GM19023 (cell line): ENCODE data around the gene NIPAL4.
"Not testable (repeated sequence)": the region's sequence is repeated elsewhere in the genome, so short reads cannot be mapped to it uniquely, and the experiment has no call there.

Source experiments
- ATAC-seq: cut with Tn5 transposase; IDR thresholded peaks from one replicate; pipeline ENCODE4 v1.9.1; 2021; ENCODE audit warnings: mild to moderate bottlenecking, moderate library complexity; ENCODE audit not compliant: unreplicated experiment

The NIPAL4 gene

GRCh38 chr5:157459715-157460599 lies at the start of gene NIPAL4:
Gene NIPAL4 (plus strand): TSS chr5:157460213. CDS start chr5:157460321, 108 bp downstream.
- ATAC-seq, result no peak

DNA sequence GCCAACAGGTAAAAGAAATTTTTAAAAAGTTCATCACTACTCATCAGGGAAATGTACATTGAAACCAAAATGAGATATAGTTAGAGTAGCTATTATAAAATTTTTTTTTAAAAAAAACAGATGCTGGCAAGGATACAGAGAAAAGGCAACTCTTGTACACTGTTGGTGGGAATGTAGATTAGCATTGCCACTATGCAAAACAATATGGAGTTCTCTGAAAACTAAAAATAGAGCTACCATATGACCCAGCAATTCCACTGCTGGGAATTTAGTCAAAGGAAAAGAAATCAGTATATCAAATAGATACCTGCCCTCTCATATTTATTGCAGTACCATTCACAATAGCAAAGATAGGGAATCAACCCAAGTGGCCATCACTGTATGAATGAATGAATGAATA lies 44.2 kb upstream of the NIPAL4 start:
- no peak for ATAC-seq

GRCh38 chr5:157419521-157419920 lies 40.5 kb upstream of the NIPAL4 start:
- ATAC-seq, result not testable (repeated sequence)

- ATAC-seq, result not testable (repeated sequence)
Measured at GRCh38 chr5:157429920-157430319, 30.1 kb upstream of the NIPAL4 start.

GRCh38 chr5:157431544-157432200 lies 28.3 kb upstream of the NIPAL4 start:
- ATAC-seq, result no peak

DNA sequence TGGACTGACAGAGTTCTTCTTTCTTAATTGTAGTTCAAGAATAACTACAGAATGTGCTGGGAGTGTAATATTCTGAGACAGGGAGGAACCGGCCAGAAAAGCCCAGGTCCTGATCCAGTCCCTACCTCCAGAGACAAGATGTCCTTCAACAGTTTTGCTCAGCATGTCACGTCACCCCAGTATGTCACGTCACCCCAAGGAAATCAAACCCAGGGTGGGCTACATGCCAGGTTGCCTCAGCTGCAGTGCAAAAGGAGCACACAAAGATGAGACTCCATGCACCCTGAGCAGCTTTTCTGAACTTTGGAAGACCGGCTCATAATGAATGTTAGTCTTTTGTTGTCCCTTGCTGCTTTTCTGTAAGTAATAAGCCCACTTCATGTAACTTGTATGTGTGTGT lies 25.9 kb upstream of the NIPAL4 start:
- no peak for ATAC-seq

DNA sequence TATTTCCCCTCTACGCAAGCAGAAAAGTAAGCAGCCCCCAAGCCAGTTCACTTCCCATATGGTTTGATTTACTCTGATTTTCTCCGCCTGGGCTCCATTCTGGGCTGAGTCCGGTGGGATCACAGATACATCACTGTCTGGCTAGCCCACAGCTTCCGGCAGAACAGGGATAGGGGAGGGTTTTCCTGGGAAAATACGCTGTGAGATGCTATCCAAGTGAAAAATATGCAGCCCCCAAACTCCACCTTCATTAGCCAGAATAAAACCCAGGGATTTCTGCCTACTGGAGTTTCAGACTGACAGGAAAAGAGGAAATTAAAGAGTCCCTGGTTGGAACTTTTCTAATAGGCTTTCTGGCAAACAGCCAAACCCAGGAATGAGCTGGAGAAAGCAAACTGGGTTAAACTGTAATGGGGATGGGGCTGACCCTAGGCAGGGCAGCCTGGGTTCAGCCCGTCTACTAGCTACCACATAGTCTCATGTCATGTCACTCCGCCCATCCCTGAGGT lies 16.9 kb upstream of the NIPAL4 start:
- ATAC-seq, result no peak

DNA sequence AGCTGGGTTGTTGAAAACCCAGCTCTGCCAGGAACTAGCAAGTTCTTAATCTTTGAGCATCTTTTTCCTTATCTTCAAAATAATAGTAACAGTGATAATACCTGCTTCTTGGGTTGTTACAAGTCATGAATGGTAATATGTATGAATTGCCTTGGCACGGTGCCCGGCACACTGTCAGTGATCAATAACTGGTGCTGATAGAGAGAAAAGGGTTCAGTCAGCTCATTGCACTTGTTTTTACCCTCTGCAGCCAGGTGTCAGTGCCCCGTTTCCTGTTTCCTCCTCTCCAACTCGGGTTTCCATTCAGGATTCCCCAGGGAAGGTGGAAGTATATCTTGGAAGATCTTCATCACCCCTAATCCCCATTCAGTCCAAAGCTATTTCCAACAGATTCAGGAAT lies 15.8 kb upstream of the NIPAL4 start:
- no peak for ATAC-seq

GRCh38 chr5:157445745-157446411 lies 14.1 kb upstream of the NIPAL4 start:
- ATAC-seq, result no peak

- no peak for ATAC-seq
Measured at GRCh38 chr5:157446412-157446935, 13.5 kb upstream of the NIPAL4 start.

DNA sequence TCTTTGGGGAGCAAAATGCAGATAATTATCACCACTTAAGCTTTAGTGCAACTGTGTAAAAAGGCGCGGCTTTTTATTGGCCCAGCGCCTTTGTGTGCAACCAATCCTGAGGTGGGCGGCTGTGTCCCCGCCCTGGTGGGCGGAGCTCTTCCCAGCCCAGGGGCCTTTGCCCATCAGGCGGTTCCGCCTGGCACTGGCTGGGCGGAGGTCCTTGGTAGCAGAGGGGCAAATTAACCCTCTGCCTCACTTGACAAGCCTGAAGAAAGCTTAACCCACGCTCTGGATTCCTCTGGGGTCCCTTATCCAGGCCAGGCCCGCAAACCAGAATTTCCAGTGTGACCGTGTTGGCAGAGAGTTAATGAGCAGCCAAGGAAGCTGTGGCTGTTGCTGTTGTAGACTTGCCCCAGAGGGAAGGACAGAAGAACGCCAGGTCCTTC lies 12.8 kb upstream of the NIPAL4 start:
- no peak for ATAC-seq

DNA sequence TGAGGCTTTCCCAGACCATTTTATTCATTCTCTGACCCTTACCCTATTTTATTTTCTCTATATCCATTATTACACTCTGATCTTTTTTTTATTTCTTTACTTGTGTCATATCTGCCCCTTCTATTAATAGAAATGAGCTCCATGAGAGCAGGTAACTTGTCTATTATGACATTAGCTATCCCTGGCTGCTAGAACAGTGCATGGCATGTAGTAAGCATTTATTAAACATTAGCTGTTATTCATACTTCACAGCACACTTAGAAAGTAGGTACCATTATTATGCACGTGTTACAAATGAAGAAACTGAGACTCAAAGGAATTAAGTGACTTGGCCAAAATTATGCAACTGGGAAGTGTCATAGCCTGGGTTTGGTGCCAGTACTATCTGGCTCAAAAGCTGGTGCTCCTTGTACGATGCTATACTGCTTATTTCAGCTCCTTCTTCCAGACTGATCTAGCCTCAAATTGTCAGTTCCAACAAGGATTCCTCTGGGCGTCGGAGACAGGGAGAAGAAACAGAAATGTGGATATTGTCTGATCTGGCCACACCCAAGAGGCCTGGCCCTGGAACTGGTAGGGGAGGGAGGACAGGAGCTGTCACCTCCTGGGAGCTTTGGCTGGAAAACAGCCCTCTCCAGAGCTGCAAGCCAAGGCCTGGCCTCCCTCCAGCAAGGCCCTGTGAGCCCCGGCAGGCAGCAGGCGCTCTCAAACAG lies 10.8 kb upstream of the NIPAL4 start:
- ATAC-seq, result no peak

GRCh38 chr5:157450024-157450423 lies 10.0 kb upstream of the NIPAL4 start:
- no peak for ATAC-seq

DNA sequence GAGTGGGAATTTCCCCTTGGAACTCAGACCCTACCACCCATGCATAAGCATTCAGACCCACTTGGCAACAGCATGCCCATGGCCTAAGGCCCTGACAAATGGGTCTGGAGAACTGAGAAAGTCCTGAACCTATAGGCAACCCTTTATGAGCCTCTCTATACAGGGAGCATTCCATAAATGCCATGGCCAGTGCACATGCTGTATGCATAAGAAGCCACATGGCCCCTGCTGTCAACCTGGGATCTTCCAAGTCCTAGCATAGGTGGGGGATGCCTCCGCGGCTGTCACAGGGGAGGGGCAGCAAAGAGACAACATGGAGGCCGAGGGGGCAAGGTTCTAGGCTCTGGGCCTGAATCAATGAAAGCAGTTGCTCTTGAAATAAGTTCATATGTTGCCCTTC lies 8.2 kb upstream of the NIPAL4 start:
- no peak for ATAC-seq

DNA sequence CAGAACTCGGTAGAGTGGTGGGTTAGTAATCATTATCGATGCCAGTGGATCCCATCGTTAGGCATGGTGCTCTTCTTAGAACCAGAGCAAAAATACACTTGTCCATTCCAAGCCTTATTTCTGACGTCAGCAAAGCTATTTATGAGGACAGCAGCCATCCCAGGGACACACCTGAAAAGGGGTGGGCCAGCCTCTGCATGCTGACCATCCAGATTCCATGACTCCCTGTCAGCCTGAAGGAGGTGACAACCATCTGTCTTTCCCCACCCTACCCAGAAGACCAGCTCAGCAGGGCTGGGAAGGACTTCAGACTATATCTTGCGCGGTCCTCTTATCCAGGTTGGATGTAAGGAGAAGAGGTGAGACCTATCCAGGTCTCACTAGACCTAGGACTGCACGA lies 5.7 kb upstream of the NIPAL4 start:
- no peak for ATAC-seq

DNA sequence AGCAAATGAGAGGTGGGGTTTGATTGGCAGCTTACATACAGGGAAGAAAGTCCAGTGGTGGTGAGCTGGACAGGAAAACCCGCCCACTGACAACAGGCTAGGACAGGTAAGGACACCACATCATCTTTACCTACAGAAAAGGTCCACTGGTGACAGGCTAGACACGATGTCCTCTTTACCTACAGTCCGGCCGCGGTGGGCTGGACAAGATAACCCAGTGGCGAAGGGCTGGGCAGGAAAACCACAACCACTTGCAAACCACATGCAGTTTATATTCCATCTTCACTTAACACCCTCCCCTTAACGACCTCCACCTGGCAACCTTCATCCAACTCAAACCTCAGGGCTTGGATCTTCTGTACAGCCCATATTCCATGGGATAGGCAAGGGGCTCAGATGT lies 5.0 kb upstream of the NIPAL4 start:
- ATAC-seq, result no peak

DNA sequence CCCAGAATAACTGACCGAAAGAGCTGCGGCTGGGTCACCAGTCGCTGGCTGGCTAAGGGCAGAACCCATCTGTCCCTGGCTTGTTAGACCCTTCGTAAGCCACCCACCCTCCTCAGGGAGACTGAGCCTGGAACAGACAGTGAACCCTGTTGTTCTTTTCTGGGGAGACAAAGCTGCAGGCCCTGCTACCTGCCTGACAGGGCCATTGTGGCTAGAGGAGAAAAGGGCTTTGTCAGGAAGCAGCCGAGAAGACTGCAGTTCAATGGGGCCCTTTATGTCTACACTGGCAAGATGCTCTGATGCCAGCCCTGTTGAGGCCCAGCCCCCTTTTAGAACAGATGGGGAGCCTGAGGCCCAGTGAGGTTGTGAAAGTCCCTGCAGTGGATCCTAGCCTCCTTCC lies 3.7 kb upstream of the NIPAL4 start:
- no peak for ATAC-seq

- no peak for ATAC-seq
Measured at GRCh38 chr5:157457391-157457790, 2.6 kb upstream of the NIPAL4 start.

DNA sequence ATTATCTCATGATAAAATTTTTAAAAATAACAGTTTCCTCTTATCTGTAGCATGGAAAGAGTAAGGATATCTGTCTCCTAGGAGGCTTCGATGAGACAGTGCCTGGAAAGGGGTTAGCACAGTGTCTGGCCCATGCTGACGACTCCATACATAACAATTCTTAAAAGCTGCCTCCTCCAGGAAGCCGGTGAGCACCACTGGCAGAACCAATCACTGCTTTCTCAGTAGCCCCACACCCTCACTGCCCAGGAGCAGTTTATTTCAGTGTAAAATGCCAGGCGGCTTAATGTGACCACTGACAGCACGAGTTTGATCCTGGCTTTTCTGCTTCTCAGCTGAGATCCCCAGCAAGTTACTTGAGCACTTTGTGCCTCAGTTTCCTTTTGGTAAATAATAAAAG lies 1.2 kb upstream of the NIPAL4 start:
- ATAC-seq, result no peak

DNA sequence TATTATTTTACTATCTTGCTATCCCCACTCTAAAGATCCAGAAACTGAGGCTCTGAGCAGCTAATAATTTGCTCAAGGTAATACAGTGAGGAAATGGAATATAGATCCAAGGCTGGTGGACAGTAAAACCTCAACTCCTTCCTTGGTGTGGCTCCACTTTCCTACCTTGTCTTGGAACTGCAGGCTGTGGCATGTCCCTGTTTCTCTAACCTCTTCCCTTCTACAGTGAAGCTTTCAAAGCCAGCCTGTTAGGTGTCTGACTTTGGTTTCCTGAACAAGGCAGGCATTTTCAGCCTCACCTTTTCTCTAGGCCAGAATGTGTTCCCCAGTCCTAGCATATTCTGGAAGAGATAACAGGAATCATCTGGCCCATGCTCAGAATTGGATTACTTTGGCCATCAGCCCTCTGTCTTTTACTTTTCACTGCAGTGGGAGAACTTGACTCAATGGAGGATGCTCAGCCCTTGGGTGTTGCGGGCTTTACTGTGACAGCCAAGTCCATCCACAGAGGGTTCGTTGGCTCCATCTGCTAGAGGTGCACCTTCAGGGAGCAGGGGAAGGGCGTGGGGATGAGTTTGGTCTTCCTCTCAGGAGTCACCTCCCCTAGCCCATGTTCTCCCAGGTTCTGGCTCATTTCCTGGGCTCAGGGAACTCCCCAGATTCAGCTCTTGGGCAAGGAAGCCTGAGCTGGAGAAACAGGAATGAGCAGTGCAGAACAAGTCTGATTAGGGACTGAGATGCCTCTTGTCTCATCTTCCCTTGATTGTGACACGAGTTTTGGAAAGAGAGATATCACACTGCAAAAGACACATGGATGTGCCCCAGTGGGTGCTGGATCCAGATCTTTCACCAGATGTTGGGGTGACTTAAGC lies 1.1 kb downstream of the NIPAL4 start:
- ATAC-seq, result no peak
